HG03039 (cell line): ENCODE measurements around the gene CCNYL1.

Source experiments
- ATAC-seq: cut with Tn5 transposase; IDR thresholded peaks from one replicate; pipeline ENCODE4 v1.9.1; 2021; ENCODE audit warnings: mild to moderate bottlenecking, moderate library complexity; ENCODE audit not compliant: unreplicated experiment

Gene CCNYL1

DNA sequence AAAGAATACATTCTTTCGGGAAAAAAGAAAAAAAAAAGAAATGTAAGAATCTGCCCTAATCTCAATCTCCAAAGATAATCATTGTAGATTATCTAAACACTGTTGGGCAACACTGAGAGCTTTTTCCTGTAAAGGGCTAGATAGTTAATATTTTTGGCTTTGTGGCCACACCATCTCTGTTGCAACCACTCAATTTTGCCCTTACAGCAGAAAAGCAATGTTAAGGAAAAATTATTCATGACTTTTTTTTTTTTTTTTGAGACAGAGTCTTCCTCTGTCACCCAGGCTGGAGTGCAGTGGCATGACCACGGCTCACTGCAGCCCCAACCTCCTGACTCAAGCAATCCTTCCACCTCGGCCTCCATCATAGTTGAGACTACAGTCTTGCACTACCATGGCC is 75.6 kb downstream of the CCNYL1 start:
- ATAC-seq = no peak

DNA sequence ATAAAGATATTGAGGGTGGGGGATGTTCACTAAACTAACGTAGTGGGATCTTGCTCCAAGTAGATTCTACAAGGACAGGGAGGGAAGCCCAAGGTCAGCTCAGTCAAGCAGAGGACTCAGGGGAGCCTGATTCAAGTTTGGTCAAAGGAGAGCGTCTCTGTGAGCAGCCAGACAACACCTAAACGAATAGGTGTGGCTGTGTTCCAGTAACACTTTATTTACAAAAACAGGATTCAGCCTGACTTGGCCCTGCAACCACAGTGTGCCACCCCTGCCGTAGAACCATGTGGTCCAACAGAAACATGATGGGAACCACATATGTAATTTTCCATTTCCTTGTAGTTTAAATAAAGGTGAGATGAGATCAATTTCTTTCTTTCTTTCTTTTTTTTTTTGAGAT is 76.4 kb downstream of the CCNYL1 start:
- ATAC-seq = no peak

DNA sequence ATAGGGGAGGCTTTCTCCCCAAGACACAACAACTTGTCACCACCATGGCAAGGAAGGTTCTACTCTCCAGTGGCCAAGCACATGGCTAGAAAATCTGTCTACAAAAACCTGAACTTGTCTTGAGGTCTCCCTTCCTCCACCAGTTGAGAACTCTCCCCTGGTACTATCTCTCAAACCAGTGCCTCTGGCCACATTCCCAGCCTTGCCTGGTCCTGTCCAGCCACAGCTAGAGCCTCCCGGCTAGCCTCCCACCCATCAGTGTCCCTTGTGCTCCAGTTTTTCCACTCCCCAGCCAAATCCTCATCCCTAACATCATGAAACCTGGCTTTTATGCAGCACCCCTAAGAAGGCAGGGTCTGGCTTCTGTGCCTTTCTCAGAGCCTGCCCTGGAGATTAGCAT is 79.5 kb downstream of the CCNYL1 start:
- no peak for ATAC-seq

DNA sequence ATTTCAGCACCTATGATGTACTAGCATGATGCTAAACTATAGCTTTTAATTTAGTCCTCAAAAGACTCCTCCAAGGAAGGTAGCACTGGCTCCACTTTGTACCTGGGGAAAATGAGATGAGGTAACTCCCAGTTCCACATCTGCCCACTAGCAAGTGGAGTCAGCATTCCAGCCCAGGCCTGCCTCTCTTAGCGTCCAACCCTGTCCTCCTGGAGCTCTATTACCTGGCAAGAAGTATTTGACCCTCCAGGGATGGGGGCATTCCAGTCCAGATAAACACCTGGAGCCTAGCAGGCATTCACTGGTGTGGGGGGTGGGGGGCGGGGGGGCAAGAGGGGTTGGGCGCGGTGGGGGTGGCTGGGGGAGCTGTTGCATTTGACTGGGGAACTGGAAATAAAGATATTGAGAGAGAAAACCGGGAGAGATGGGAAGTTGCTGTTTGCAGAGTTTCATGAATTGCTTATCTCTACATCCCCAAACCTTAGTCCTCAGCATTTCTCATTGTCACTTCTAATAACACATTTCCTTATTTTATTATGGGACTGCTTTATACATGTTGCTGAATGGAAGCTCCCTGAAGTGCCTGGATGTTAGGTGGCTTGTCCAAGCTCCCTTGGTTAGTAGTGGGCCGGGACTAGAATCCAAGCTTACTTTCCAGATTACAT is 80.3 kb downstream of the CCNYL1 start:
- no peak for ATAC-seq

DNA sequence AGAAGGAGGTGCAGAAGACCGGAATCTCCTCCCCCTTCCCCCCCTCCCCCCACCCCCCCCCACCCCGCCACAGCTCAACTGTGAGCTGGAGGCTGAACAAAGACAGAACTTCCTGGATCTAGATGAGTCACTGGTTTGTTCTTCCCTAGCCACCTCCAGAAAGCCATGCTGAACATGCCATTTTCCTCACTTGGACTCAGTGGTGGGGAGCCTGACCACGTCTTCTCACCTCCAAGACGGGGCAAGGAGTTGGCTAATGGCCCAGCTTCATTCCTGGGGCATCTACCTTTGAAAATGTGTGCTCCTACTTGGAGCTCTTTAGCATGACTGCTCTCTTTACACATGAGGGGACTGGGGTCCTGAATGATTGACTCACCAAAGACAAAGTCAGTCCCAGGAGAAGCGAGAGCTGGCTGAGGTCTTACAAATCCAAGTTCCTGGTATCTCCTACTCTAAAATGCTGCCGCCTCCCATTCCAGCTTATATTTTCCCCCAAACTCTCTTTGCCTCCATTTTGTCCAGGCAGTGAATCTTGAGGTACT is 80.9 kb downstream of the CCNYL1 start:
- ATAC-seq = no peak

DNA sequence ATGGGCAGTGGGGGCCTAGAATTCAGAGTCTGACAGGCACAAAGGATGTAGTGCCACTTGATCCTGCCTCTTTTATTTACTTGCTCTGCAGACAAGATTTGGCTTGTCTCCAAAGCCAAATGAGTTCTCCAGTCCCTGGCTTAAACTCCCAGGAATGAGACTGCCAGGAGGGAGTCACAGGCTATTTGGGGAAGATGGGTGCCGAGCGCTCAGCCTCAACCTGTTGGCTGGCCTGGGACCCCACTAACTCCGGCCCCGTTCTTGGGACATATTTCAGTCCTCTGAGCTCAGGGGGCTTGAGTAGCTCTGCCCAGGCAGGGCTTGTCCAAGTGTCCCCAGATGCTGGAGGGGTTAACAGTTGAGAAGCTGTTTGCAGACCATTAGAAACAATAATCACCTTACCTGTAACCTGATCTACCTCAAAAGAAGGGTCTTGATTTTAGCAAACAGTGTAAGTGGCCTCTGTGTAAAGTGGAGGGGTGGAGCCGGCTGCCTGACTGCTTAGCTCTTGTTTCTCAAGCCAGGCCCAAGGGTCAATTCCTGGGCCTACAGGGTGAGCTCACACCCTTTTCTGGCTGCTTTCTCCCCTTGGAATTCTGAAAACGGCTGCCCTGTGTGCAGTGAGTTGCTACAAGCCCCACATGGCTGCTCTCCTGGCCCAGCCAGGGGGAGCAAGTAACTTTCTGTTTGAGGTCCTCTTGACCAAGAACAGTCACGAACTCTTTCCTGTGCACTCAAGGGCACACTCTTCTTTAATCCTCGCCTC is 85.3 kb downstream of the CCNYL1 start:
- no peak for ATAC-seq

DNA sequence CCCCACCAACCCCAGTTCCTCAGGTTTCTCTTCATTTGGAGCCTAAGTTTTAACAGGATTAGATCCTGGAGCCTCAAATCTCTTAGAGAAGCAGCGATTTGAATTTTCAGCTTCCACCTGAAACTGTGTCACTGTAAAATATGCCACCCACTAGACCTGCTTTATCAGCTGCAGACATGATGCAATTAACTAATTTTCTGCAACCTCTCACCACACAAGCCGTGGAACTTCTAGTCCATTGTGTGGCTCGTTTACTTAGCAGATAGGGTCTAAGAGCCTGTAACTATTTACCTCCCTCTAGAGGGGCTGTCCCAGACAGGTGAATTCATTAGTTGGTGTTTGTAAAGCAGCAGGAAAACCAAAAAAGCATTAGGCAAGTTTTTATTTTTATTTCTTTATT is 89.8 kb downstream of the CCNYL1 start:
- no peak for ATAC-seq

DNA sequence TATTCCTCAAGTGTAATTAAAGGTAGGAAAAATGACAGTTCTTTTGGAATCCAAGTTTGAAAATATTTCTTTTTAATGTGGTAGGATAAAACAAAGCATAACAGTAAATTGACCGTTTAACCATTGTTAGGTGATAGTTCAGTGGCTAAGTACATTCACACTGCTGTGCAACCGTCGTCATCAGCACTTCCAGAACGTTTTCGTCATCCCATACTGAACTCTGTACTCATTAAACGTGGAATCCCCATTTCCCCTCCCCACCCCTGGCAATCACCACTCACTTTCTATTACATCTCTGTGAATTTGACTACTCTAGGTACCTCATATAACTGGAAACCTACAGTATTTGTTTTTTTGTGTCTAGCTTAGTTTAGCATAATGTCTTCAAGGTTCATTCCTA is 91.2 kb downstream of the CCNYL1 start:
- ATAC-seq = no peak
